Measurements from ENCODE around the gene KCNQ1.
A peak's percentile ranks its signal among the peaks of the same experiment; 100 is the strongest.

DNA sequence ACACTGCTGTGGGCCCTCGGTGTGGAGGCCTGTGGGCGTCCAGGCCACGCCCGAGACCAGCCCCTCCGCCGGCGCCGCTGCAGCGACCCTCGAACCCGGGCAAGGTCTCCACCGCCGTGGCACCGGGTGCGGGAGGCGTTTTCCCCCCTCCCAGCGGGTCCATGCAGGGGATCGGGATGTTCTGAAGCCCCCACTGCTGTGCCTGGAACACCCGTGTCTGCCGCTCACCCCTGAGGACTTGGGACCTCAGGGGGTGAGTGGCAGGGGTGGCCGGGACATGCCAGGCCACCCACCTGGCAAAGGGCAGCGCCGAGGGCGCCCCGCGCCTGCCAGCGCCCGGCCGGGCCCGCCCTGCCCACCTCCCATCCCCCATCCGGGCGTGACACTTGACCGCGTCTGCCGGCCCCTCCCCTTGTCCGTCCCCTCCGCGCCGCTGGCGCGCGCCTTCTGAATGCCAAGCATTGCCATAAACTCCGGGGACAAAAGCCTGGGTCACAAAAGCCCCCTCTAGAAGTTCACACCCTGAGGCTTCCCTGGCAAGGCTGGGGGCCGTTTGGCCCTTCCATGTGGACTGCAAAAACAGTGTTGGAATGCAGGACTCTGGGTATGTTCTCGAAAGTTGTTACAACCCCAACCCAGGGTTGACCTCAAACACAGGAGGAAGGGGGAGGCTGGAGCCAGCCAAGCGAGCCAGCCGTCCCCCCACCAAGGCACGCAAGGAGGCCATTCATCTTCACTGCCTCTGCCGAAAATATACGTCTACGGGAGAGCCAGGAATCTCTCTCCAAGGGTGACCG lies 255.8 kb downstream of the KCNQ1 start:
- TF ChIP-seq CTCF (IDR thresholded peaks at IDR 0.05), result no peak
- TF ChIP-seq POLR2A (IDR thresholded peaks at IDR 0.05), result peak in 1 of 2 donors; percentile 7
- no peak for TF ChIP-seq POLR2AphosphoS5 (IDR thresholded peaks at IDR 0.05; ENCODE audit: insufficient read depth in 1 of 2, low read depth in 1 of 2)
